HG02798 (cell line): ENCODE measurements around the gene ODF2.
"Not testable (repeated sequence)": the region's sequence is repeated elsewhere in the genome, so short reads cannot be mapped to it uniquely, and the experiment has no call there.

Source experiments
- ATAC-seq: cut with Tn5 transposase; IDR thresholded peaks from one replicate; pipeline ENCODE4 v1.9.1; 2021; ENCODE audit warnings: mild to moderate bottlenecking; ENCODE audit not compliant: unreplicated experiment, poor library complexity

ODF2 gene

GRCh38 chr9:128422783-128423150 is 33.0 kb upstream of the ODF2 start:
- no peak for ATAC-seq

GRCh38 chr9:128423356-128423755 is 32.5 kb upstream of the ODF2 start:
- not testable (repeated sequence) for ATAC-seq

- ATAC-seq: no peak
These were observed 31.5 kb upstream of the ODF2 start for GRCh38 chr9:128424268-128424780.

- no peak for ATAC-seq
These were observed 26.9 kb upstream of the ODF2 start for GRCh38 chr9:128428644-128429512.

GRCh38 chr9:128429513-128430086 is 26.2 kb upstream of the ODF2 start:
- no peak for ATAC-seq

- ATAC-seq: no peak
These were observed 24.6 kb upstream of the ODF2 start for GRCh38 chr9:128431207-128431606.

- no peak for ATAC-seq
These were observed 21.5 kb upstream of the ODF2 start for GRCh38 chr9:128434340-128434739.

- ATAC-seq: no peak
These were observed 20.2 kb upstream of the ODF2 start for GRCh38 chr9:128435611-128436010.

GRCh38 chr9:128438343-128439109 is 17.3 kb upstream of the ODF2 start:
- peak; percentile 64 for ATAC-seq

- no peak for ATAC-seq
These were observed 16.5 kb upstream of the ODF2 start for GRCh38 chr9:128439273-128439672.

- ATAC-seq: no peak
These were observed 13.7 kb upstream of the ODF2 start for GRCh38 chr9:128442150-128442549.

GRCh38 chr9:128446505-128446904 is 9.3 kb upstream of the ODF2 start:
- ATAC-seq: not testable (repeated sequence)

- no peak for ATAC-seq
These were observed 7.1 kb upstream of the ODF2 start for GRCh38 chr9:128448746-128449145.

- no peak for ATAC-seq
These were observed 815 bp upstream of the ODF2 start for GRCh38 chr9:128454991-128455390.

GRCh38 chr9:128456613-128457061 is 831 bp downstream of the ODF2 start:
- peak; percentile 65 for ATAC-seq

GRCh38 chr9:128457207-128457606 is 1.4 kb downstream of the ODF2 start:
- no peak for ATAC-seq

GRCh38 chr9:128459011-128459410 is 3.2 kb downstream of the ODF2 start:
- ATAC-seq: no peak

GRCh38 chr9:128469070-128469469 is 13.3 kb downstream of the ODF2 start:
- ATAC-seq: no peak

- ATAC-seq: no peak
These were observed 14.8 kb downstream of the ODF2 start for GRCh38 chr9:128470560-128470959.

- no peak for ATAC-seq
These were observed 17.3 kb downstream of the ODF2 start for GRCh38 chr9:128473104-128473503.

GRCh38 chr9:128475867-128476266 is 20.1 kb downstream of the ODF2 start:
- ATAC-seq: no peak
